NK-92 (cell line): ENCODE measurements around the gene UGGT1.

Experiments used
- DNase-seq: peaks from one replicate; lab custom pipeline; 2025; ENCODE audit not compliant: unreplicated experiment; lab: John Stamatoyannopoulos, UW

The UGGT1 gene

GRCh38 chr2:128109243-128109642 is 18.2 kb downstream of the UGGT1 start:
- no peak for DNase-seq

GRCh38 chr2:128115921-128116623 is 25.1 kb downstream of the UGGT1 start:
- no peak for DNase-seq

GRCh38 chr2:128134573-128134972 is 43.6 kb downstream of the UGGT1 start:
- no peak for DNase-seq

DNA sequence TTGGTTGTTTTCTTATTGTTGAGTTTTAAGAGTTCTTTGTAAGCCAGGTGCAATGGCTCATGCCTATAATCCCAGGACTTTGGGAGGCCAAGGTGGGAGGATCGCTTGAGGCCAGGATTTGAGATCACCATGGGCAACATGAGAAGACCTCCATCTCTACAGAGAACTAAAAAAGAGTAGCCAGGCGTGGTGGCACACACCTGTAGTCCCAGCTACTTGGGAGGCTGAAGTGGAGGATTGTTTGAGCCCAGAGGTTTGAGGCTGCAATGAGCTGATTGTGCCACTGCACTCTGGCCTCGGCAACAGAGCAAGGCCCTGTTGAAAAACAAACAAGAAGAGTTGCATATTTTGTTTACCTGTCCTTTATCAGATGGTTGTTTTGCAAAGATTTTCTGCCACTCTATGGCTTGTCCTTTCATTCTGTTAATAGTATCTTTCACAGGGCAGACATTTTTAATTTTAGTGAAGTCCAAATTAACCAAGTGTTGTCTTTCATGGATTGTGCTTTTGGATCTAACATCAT is 46.2 kb downstream of the UGGT1 start:
- DNase-seq: no peak

GRCh38 chr2:128139624-128140023 is 48.6 kb downstream of the UGGT1 start:
- no peak for DNase-seq

GRCh38 chr2:128145651-128146050 is 54.7 kb downstream of the UGGT1 start:
- no peak for DNase-seq

DNA sequence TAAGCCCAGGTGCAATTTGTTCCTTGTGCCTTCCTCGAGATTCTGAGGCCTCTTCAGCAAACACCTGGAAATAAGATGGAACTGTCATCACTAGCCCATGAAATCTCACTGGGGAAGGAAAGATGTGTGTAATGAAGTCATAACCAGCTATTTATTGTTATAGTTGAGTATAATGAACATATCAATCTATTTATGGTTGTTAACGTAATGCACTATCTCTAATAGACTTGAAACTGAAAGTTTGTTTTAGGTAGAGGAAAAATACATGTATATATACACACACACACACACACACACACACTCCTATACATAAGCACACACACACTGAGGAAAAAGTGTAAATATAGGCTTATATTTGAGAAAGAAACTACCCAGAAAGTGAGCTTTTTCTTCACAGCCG is 62.8 kb downstream of the UGGT1 start:
- no peak for DNase-seq

DNA sequence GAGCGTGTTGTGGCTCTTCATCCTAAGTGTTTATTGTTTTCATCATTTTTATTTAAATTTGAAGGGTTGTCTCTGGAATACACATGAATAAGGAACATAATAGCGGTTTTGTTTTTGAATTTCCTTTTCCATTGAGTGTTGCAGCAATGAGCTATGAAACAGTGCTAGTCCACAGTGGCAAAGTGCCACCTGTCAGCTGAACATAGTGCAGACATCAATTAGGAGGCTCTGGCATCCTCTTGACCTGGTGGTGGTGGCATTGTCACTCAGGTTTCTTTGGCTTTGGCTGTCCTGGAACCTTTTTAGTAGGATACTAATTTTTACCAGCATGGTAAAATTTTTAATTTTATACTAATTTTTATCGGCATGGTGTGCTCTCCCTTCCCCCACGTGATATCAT is 63.2 kb downstream of the UGGT1 start:
- no peak for DNase-seq

GRCh38 chr2:128155970-128156369 is 65.0 kb downstream of the UGGT1 start:
- no peak for DNase-seq

DNA sequence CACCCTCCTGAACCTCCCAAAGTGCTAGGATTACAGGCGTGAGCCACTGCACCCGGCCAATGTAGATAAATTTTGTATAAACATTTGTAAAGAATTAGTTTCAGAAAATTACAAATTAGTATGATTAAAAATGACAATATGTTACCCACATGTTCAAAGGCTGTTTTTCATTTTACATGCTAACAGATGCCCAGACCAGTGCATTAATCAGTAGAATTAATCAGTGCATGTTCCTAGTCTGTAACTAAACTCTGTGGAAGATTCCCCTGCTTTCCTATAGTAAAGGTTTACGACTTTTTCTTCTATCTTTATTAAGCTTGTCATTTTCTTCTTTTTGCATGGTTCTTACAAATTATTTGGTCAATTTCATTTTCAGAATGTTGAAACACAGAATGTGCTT is 65.8 kb downstream of the UGGT1 start:
- no peak for DNase-seq

DNA sequence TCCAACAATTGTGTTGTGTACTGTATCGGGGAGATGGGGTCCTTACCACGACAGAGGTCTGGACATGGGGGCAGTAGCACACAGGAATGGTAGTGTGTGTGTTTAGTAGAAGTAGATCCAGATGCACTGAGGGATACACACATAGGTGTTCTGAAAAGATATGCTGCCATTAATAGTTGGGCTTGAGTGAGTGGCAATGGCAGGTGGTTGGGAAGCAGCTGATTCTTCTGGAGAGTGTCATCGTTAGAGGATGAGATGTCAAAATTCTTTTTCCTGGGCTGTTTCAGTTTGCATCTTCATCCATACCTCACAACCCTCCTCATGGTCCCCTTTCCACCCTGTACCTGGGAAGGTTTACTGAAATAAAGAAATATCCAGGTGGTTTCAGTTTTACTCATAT is 66.6 kb downstream of the UGGT1 start:
- DNase-seq: no peak

- DNase-seq: no peak
These were observed 67.2 kb downstream of the UGGT1 start for GRCh38 chr2:128158176-128158575.

GRCh38 chr2:128159437-128159836 is 68.4 kb downstream of the UGGT1 start:
- DNase-seq: no peak

DNA sequence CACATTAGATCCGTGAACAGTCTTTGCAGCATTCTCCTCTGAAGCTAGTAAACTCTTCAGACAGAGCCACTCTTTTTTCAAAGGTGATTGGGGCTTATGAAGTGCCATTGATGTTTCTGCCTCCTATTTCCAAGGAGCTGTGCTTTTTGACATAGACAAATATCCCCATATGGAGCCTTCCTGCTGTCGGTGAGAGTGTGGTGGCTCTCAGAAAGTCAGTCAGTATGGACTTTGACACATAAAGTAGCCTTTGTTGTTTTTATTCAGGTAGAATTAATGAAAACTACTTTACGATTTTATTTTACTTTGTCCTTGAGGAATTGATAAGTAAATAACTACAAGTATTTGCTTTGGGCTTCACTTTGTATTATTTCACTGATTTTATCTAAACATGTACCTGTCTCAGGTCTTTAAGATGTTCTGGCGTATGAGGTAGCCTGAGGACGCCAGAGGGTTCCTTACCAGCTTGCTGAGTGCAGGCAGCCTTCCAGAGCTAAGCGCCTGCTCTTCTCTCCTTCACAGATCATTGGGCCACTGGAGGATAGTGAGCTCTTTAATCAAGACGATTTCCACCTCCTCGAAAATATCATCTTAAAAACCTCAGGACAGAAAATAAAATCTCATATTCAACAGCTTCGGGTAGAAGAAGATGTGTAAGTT is 69.7 kb downstream of the UGGT1 start:
- no peak for DNase-seq

GRCh38 chr2:128162266-128162665 is 71.3 kb downstream of the UGGT1 start:
- no peak for DNase-seq

GRCh38 chr2:128164311-128164710 is 73.3 kb downstream of the UGGT1 start:
- DNase-seq: no peak

DNA sequence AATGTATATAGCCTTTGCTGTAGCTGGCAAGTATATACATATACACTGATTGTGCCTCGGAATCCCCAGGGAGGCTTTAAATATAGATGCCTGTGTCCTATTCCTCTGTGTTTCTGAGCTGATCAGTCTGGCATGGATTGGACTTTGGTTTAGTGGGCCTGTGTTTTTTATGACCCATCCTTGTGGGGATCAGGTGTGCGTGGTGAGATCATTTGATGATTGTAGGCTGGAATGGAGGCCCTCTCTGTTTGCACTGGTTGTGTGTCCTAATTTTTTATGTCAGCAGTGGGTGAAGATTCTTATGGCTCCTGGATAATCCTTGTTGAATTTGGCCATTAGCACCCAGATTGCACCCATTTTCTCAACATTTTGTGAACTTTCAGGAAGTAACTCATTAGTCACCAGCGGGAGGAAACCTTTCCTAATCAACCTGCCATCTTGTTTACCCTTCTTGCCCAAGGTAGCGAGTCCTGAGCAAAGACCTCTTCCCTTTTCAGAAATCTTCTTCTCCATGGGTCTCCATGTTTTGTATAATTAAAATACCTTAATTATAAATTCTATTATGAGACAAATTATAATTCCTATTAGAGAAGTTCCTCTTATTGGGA is 75.8 kb downstream of the UGGT1 start:
- no peak for DNase-seq

GRCh38 chr2:128169094-128169493 is 78.1 kb downstream of the UGGT1 start:
- DNase-seq: no peak

DNA sequence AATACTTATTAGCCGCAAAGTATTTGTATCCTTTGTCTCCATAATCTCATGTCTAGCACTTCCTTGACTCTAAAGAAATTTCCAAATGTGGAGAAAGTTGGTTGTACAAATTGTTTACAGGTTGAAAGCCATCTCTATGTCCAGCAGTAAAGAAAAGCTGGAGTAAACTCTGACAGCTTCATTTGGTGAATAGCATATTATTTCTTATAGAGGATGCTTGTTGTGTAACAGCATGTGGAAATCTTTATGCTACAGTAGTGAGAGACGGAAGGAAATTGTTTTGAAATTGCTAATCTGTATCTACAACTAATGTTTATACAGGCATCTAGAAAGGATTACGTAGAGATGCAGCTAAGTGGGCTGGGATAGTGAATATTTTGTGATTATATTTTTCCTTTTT is 78.5 kb downstream of the UGGT1 start:
- no peak for DNase-seq

- no peak for DNase-seq
These were observed 79.1 kb downstream of the UGGT1 start for GRCh38 chr2:128169933-128170709.

- no peak for DNase-seq
These were observed 79.8 kb downstream of the UGGT1 start for GRCh38 chr2:128170776-128171175.
